Measurements from ENCODE around the gene CD164L2. TPM values are rescaled to one million over a fixed set of nuclear protein-coding genes. Genes with fewer than 3 reads are reported as not detected.
"Not testable (repeated sequence)": the region's sequence is repeated elsewhere in the genome, so short reads cannot be mapped to it uniquely, and the experiment has no call there.

Gene CD164L2
- total RNA-seq (2014; rRNA removed; shearing (Covaris generic); ENCODE audit: low replicate concordance) = not detected in 2 replicates

DNA sequence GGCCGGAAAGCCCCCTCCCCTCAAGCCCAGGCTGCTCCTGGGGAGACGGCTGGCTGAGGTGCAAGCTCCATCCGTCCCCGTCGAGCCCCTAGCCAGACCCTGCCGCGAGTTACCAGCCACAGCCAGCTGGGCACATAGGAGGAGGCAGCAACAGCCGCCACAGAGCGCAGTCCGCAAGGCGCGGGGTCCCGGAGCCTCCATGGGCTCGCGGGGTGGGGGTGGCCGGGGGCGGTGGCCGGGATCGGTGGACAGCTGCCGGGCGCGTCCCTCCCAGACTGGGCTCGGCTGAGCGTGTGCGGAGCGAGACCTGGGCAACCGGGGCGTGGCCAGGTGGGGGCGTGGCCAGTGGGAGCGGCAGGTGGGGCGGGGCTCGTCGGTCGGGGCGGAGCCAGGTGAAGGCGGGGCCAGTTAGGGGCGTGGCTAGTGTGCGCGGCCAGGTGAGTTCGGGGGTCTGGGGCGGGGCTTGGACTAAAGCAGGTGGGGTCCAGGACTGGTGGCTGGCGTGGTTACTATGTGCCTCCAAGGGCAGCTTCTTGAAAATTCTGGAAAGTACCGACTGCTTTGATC lies at the start of gene CD164L2:
Gene CD164L2, minus strand, starts transcription at position 295 of the 567 bp plus-strand sequence. Its CDS starts 94 bp downstream, at position 201.
- Histone ChIP-seq H3K4me3 (no peak within 1 kb of the TSS), H3K27me3 (no peaks in the 10 kb centered on the region), H3K9me3 (no peaks in the 10 kb centered on the region), H3K36me3 (no peaks in the 10 kb centered on the region)
- DNase-seq = no peak

- H3K27me3 ChIP-seq, DNase-seq, H3K4me3 ChIP-seq, H3K9me3 ChIP-seq: not testable (repeated sequence)
- peaks cover 14% of the 10 kb centered on the region for H3K36me3 ChIP-seq
Measured at GRCh38 chr1:27432725-27433124, 49.6 kb upstream of the CD164L2 start.

- no peak for DNase-seq
- Histone ChIP-seq H3K9me3 (no peaks in the 10 kb centered on the region), H3K4me3 (no peak overlapping the region), H3K36me3 (peaks cover 23% of the 10 kb centered on the region), H3K27me3 (no peaks in the 10 kb centered on the region)
Measured at GRCh38 chr1:27431601-27431940, 48.4 kb upstream of the CD164L2 start.

GRCh38 chr1:27430903-27431600 lies 47.9 kb upstream of the CD164L2 start:
- Histone ChIP-seq H3K36me3 (peaks cover 26% of the 10 kb centered on the region), H3K27me3 (no peaks in the 10 kb centered on the region), H3K9me3 (no peaks in the 10 kb centered on the region), H3K4me3 (no peak overlapping the region)
- no peak for DNase-seq

- Histone ChIP-seq H3K4me3 (no peak overlapping the region), H3K9me3 (no peaks in the 10 kb centered on the region), H3K36me3 (peaks cover 32% of the 10 kb centered on the region), H3K27me3 (no peaks in the 10 kb centered on the region)
- no peak for DNase-seq
Measured at GRCh38 chr1:27429029-27429425, 45.9 kb upstream of the CD164L2 start.

DNA sequence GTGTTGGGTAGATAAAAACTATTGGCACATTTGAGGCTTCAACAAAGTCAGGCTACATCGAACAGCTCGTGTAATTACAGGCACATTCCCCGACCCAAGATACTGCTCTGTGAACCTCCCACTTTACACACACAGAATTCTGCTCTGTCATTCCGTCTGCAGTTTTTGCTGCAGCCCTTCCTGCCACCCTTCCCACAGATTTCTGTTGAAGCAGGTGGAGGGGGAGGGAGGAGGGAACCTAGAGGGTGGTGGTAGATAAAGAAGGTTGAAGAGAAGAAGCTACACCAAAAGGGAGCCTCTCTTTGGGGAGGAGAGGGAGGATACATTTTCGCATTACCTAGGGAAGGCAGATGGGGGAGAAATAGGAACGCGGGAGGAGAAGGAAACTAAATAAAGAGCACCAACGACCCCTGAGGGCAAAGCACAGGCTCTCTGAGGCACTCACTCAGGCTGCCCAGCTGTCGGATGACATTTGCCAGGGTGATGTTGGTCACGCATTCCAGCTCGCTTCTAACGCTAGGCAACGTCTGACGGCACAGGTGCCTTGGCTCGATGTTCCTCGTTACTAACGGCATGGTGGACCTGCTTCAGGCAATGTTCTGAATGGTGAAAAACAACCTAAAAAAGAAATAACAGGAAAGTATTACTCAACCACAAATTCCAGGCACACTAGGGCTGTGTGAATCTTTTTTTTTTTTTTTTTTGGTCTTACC lies 45.3 kb upstream of the CD164L2 start:
- Histone ChIP-seq H3K36me3 (peaks cover 32% of the 10 kb centered on the region), H3K9me3 (no peaks in the 10 kb centered on the region), H3K27me3 (no peaks in the 10 kb centered on the region), H3K4me3 (no peak overlapping the region)
- no peak for DNase-seq

DNA sequence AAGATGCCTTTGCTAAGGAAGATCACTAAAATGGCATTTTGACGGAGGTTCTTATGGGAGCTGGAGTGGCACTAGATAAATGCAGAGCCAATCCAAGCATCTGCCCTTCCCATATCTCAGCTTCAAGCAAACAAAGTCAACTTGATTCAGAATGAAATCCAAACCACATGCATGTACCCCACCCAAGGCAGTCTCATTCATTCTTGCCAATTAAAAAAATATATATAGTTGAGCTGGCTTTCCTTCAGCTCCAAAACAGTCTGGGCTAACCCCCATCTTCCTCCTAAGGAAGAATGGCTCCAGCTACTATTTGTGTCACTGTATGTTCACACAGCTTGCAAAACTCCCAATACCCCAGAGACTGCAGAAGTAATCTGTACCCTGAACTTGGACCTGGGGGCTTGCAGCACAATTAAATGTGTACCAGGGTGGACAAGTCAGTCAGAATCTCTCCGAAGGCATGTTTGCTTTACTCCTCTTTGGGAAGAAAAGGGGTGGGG lies 44.7 kb upstream of the CD164L2 start:
- no peak overlapping the region for H3K4me3 ChIP-seq
- H3K36me3 ChIP-seq = peaks cover 32% of the 10 kb centered on the region
- H3K9me3 ChIP-seq = no peaks in the 10 kb centered on the region
- DNase-seq = no peak
- H3K27me3 ChIP-seq = no peaks in the 10 kb centered on the region

GRCh38 chr1:27427329-27427728 lies 44.2 kb upstream of the CD164L2 start:
- DNase-seq = no peak

GRCh38 chr1:27423709-27424108 lies 40.6 kb upstream of the CD164L2 start:
- Histone ChIP-seq H3K4me3 (no peak overlapping the region), H3K36me3 (peaks cover 37% of the 10 kb centered on the region), H3K9me3 (no peaks in the 10 kb centered on the region), H3K27me3 (no peaks in the 10 kb centered on the region)
- no peak for DNase-seq

More at GRCh38 chr1:27427329-27427728, 44.2 kb upstream of the CD164L2 start:
- Histone ChIP-seq H3K9me3 (no peaks in the 10 kb centered on the region), H3K27me3 (no peaks in the 10 kb centered on the region), H3K4me3 (no peak overlapping the region), H3K36me3 (peaks cover 32% of the 10 kb centered on the region)

DNA sequence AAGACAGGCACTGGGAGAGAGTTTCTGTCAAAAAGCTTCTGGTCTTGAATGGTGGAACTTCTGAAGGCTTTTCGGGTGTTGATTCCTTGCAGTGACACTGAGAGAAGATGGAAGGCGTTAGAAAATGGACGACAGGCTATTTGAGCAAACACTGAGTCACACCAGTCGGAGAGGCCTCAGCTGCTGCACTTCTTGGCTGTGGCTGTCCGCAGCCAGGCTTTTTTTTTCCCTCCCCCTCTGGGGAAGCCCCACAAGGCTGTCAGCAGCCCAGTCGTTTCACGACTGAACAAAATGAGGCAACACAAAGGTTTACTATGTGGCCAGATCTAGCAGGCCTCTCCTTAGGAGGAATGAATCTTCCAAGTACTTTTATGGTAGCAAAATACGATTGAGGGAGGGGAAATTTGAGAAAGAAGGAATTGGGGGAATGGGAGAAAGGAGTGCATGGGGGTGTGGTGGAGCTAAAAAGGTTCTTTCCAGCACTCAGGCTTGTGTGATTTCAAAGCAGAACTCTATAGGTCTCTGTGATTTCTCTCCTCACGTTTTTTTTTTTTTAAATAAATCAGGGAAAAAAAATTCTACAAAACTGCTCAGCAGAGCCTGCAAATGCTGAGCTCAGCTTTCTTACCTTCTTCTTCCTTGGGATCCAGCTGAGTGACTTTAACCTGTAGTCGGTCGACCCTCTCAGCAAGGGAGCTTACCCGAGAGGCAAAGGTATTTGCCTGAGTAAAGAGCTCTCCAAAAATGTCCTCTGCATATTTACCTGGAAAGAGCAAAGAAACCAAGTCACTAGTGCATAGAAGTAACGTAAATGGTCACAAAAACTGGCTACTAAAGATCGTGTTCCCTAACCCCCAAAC lies 35.4 kb upstream of the CD164L2 start:
- Histone ChIP-seq H3K4me3 (no peak overlapping the region), H3K27me3 (no peaks in the 10 kb centered on the region), H3K36me3 (peaks cover 54% of the 10 kb centered on the region), H3K9me3 (no peaks in the 10 kb centered on the region)
- DNase-seq = peak; percentile 75

GRCh38 chr1:27417713-27418112 lies 34.6 kb upstream of the CD164L2 start:
- H3K4me3 ChIP-seq = no peak overlapping the region
- H3K36me3 ChIP-seq = peaks cover 63% of the 10 kb centered on the region
- H3K27me3 ChIP-seq = no peaks in the 10 kb centered on the region
- no peaks in the 10 kb centered on the region for H3K9me3 ChIP-seq
- no peak for DNase-seq

GRCh38 chr1:27416387-27417111 lies 33.4 kb upstream of the CD164L2 start:
- no peaks in the 10 kb centered on the region for H3K9me3 ChIP-seq
- DNase-seq = peak; percentile 29
- no peaks in the 10 kb centered on the region for H3K27me3 ChIP-seq
- peaks cover 74% of the 10 kb centered on the region for H3K36me3 ChIP-seq
- H3K4me3 ChIP-seq = no peak overlapping the region

- no peaks in the 10 kb centered on the region for H3K9me3 ChIP-seq
- peaks cover 83% of the 10 kb centered on the region for H3K36me3 ChIP-seq
- DNase-seq = no peak
- H3K4me3 ChIP-seq = no peak overlapping the region
- H3K27me3 ChIP-seq = no peaks in the 10 kb centered on the region
Measured at GRCh38 chr1:27414091-27414490, 31.0 kb upstream of the CD164L2 start.

DNA sequence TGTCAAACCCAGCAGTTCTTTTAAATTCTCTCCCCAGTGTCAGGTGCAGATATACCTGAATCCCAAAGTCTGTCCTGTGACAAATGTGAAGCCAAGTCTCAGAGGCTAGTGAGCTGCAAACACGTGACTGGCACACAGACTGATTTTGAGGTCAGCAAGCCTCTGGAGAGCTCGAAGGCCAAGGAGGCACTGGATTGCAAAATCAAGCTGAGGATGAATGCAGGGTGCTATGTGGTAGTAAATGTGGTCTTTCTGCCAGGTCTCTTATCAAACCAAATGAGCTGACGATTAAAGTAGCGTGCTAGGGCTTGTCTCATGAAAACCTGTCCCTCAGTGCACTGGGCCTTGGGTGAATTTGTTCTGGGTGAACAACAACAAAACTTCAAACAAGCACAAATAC lies 29.9 kb upstream of the CD164L2 start:
- H3K36me3 ChIP-seq = peaks cover 88% of the 10 kb centered on the region
- no peaks in the 10 kb centered on the region for H3K9me3 ChIP-seq
- no peak for DNase-seq
- no peak overlapping the region for H3K4me3 ChIP-seq
- no peaks in the 10 kb centered on the region for H3K27me3 ChIP-seq

GRCh38 chr1:27412502-27412901 lies 29.4 kb upstream of the CD164L2 start:
- H3K27me3 ChIP-seq = no peaks in the 10 kb centered on the region
- peaks cover 88% of the 10 kb centered on the region for H3K36me3 ChIP-seq
- no peak overlapping the region for H3K4me3 ChIP-seq
- H3K9me3 ChIP-seq = no peaks in the 10 kb centered on the region
- DNase-seq = no peak

DNA sequence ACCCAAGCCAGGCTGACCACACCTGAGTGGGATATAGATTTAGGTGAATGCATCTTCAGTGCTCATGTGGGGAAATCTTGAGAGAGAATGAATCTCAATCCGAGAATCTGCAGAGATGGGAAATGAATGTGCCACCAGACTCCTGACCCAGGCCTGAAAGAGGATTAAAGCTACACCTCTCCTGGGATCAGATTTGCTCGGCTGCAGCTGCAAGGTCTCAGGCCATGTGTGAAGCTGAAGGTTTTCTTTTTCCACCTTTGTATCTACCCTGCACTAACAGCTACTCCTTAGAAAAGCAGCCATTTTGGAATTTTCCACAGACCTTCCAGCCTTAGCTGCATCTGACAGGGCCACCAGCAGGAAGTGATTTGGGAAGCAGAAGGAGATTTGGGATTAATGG lies 27.6 kb upstream of the CD164L2 start:
- no peaks in the 10 kb centered on the region for H3K9me3 ChIP-seq
- no peaks in the 10 kb centered on the region for H3K27me3 ChIP-seq
- H3K4me3 ChIP-seq = no peak overlapping the region
- peaks cover 76% of the 10 kb centered on the region for H3K36me3 ChIP-seq
- no peak for DNase-seq
